ENCODE results near the gene PLD4.
A peak's percentile ranks its signal among the peaks of the same experiment; 100 is the strongest.

The PLD4 gene

DNA sequence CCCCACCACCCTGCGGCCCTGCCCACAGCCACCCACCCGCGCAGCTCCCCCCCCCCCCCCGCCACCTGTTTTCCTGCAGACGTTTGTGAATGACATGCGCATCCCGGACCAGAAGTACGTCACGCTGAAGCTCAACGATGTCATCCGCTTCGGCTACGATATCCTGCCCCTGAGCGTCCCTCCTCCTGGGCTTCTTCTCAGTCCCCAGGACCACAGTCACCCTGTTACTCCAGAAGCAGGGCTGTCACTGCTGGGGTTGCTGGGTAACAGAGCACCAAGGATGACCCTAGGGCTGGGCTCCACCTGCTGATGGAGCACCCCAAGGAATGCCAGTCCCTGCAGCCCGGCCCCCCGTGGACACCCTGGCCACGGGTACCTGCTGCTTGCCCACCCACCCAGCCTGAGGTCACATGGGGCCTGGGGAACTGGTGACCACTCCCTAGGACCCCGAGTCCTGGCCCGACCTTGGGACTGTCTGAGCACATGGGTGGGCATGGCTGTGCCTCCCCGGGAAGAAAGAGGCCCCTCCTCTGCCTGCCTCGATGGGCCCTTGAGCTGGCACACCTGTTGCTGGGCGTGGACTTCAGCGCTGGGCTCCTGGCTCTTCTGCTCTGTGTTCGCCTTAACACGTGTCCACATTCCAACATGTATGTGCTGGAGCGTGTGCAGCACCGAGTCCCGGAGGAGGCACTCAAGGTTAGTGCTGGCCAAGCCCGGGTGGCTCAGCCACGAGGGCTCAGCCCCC lies 46.7 kb upstream of the PLD4 start:
- no peak overlapping the region for H3K4me3 ChIP-seq (ENCODE audit: low read depth, low read length)
- no peak for DNase-seq (ENCODE audit: low read depth)
- no peak for TF ChIP-seq CTCF (IDR thresholded peaks at IDR 0.05; ENCODE audit: insufficient read depth, low read depth, low read length, missing control alignments)

DNA sequence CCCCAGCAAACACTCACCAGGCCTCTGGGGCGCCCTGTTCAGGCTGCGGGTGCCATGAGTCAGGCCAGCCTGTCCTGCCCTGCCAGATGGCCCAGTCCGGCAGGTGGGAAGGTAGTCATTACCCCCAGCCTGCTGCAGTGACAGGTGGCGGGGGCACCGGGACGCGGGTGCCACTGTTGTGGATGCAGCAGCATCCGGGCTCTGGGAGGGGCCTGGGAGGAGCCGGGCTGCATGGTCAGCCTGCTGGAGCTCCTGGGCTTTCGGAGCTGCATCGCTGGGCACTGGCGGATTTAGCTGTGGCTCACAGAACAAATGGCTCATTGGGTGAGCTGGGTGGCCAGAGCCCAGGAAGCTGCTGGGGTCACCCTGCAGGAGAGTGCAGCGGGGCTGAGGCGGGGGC lies 46.1 kb upstream of the PLD4 start:
- TF ChIP-seq CTCF (IDR thresholded peaks at IDR 0.05; ENCODE audit: insufficient read depth, low read depth, low read length, missing control alignments), result no peak
- no peak for DNase-seq (ENCODE audit: low read depth)
- H3K4me3 ChIP-seq (ENCODE audit: low read depth, low read length), result no peak overlapping the region

- no peak for TF ChIP-seq CTCF (IDR thresholded peaks at IDR 0.05; ENCODE audit: insufficient read depth, low read depth, low read length, missing control alignments)
- no peak overlapping the region for H3K4me3 ChIP-seq (ENCODE audit: low read depth, low read length)
- DNase-seq (ENCODE audit: low read depth), result no peak
Observed at GRCh38 chr14:104879201-104879982, 45.3 kb upstream of the PLD4 start.

- TF ChIP-seq CTCF (IDR thresholded peaks at IDR 0.05; ENCODE audit: insufficient read depth, low read depth, low read length, missing control alignments), result no peak
- DNase-seq (ENCODE audit: low read depth), result no peak
- no peak overlapping the region for H3K4me3 ChIP-seq (ENCODE audit: low read depth, low read length)
Observed at GRCh38 chr14:104879983-104880565, 44.6 kb upstream of the PLD4 start.

GRCh38 chr14:104880584-104881210 lies 44.0 kb upstream of the PLD4 start:
- DNase-seq (ENCODE audit: low read depth), result no peak
- no peak for TF ChIP-seq CTCF (IDR thresholded peaks at IDR 0.05; ENCODE audit: insufficient read depth, low read depth, low read length, missing control alignments)
- H3K4me3 ChIP-seq (ENCODE audit: low read depth, low read length), result no peak overlapping the region

DNA sequence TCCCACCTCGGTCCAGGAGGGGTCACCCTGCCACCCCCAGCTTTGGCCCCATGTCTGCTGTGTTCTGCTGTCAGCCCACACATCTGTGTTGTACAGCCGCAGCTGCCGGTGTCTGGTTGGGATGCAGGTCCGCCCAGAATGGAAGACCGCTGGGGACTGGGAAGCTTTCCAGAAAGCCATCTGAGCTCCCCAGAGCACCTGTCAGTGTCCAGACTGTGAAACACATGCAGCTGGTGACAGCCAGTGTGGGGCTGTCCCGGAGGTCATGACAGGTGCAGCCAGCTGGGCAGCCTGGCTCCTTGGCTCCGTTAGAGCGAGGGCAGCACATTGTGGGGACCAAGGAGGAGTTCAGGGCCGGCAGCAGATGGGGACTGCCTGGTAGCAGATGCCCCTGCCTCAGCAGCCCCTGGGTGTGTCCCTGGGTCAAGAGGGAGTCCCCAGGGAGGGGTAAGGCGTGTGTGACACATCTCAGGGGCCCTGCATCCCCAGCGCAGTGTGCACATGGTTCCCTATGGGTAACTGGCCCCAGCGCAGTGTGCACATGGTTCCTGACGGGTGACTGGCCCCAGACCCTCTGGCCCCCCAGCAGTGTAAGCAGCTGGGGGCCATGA lies 43.2 kb upstream of the PLD4 start:
- H3K4me3 ChIP-seq (ENCODE audit: low read depth, low read length), result no peak overlapping the region
- peak; percentile 30 for DNase-seq (ENCODE audit: low read depth)
- TF ChIP-seq CTCF (IDR thresholded peaks at IDR 0.05; ENCODE audit: insufficient read depth, low read depth, low read length, missing control alignments), result no peak

All from GM12865 (cell line).